Activated CD4-positive, alpha-beta T cell treated with anti-CD3 and anti-CD28 coated beads, Interleukin-2, amount 50 U/mL, for 48 hours (primary cell): ENCODE measurements around the gene GANAB.
"Not testable (repeated sequence)": the region's sequence is repeated elsewhere in the genome, so short reads cannot be mapped to it uniquely, and the experiment has no call there.

Experiments used
- DNase-seq, 2 experiments: peaks; one replicate each; pipeline ENCODE4 v3.0.0-alpha.2; 2020

Gene GANAB

GRCh38 chr11:62621027-62621566 is 25.3 kb downstream of the GANAB start:
- no peak for DNase-seq

DNA sequence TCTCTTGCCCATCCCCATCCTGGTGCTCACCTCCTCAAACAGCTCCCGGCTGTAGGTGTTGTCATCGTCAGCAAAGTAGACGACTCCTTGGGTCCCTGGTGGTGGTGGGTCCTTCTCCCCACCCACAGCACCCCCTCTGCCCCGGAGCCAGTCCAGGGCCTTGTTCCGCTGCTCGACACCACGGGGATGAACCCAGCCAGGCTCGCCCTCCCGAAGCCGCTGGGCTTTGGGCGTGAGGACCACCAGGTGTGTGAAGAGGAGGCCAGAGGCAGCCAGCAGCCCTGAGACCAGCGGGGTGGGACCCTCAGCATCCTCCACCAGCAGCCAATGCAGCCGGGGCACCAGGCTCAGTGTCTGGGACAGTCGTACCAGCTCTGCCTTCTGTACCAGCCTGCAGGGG is 29.5 kb downstream of the GANAB start:
- not testable (repeated sequence) for DNase-seq

GRCh38 chr11:62615521-62615920 is 30.9 kb downstream of the GANAB start:
- no peak for DNase-seq

DNA sequence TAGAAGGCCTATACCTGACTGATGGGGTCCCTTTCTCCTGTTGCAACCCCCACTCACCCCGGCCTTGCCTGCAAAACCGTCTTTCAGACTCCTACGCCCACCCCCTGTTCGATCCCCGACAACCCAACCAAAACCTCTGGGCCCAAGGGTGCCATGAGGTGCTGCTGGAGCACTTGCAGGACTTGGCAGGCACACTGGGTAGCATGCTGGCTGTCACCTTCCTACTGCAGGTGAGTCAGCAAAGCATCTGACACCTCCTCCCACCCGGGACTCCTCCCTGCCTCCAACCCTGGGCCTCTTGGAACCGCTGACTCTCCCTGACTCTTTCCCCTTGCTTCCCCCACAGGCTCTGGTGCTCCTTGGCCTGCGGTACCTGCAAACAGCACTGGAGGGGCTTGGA is 32.1 kb downstream of the GANAB start:
- peak; percentile 64 to 68 for DNase-seq

DNA sequence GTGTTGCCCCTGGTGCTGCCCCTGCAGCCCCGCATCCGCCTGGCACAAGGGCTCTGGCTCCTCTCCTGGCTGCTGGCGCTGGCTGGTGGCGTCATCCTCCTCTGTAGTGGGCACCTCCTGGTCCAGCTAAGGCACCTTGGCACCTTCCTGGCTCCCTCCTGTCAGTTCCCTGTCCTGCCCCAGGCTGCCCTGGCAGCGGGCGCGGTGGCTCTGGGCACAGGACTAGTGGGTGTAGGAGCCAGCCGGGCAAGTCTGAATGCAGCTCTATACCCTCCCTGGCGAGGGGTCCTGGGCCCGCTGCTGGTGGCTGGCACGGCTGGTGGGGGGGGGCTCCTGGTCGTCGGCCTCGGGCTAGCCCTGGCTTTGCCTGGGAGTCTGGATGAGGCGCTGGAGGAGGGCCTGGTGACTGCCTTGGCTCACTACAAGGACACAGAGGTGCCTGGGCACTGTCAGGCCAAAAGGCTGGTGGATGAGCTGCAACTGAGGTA is 33.1 kb downstream of the GANAB start:
- no peak for DNase-seq

DNA sequence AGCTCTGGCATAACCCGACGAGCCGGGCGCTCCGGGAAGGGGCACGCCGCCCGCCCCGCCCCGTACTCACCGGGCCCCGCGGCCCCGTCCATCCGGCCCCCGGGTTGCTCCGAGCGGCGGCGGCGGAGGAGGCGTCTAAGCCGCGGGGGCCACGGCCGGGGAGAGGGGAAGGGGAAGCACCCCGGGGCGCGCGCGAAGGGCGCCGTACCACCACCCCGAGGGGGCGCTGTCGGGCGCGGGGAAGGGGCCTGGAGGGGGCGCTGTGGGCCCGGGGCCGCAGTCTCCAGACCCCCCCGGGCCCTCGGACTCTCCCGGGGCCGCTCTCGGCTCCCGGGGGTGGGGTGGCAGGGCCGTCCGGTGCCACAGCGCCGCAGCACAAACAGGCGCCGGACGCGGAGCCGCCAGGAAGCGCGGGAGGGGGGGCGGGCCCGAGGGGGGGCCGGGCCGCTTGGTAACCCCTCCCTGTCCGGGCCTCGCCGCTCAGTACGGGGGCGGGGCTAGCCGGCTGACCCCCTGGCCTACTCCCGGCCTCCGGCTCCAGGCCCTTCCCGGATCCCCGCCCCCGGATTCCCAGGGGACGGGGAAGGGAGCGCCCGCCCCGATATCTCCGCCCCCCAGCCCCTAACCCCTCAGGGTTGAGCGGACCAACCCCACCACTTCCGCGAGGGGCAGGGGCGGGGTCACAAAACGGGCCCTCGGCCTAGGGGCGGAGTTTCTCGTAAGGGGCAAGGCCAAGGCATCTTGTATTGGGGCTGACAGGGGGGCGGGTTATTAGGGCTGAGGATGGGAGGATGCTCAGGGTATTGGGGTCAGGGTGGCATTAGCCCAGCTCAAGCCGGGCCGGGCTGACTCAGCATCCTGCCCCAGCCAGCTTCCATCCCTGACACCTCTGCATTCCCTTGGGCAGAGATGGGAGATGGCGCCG is 33.8 kb downstream of the GANAB start, which contains the start of the genes EML3 and ROM1:
EML3 (minus strand) TSS at position 410 of the 925 bp plus-strand sequence; CDS start at position 92, 318 bp downstream.
ROM1 (plus strand) TSS at position 892 of the 925 bp plus-strand sequence; CDS start at position 917, 25 bp downstream.
- peak; percentile 90 to 93 for DNase-seq

GRCh38 chr11:62611705-62612365 is 34.6 kb downstream of the GANAB start:
- peak; percentile 57 to 65 for DNase-seq

DNA sequence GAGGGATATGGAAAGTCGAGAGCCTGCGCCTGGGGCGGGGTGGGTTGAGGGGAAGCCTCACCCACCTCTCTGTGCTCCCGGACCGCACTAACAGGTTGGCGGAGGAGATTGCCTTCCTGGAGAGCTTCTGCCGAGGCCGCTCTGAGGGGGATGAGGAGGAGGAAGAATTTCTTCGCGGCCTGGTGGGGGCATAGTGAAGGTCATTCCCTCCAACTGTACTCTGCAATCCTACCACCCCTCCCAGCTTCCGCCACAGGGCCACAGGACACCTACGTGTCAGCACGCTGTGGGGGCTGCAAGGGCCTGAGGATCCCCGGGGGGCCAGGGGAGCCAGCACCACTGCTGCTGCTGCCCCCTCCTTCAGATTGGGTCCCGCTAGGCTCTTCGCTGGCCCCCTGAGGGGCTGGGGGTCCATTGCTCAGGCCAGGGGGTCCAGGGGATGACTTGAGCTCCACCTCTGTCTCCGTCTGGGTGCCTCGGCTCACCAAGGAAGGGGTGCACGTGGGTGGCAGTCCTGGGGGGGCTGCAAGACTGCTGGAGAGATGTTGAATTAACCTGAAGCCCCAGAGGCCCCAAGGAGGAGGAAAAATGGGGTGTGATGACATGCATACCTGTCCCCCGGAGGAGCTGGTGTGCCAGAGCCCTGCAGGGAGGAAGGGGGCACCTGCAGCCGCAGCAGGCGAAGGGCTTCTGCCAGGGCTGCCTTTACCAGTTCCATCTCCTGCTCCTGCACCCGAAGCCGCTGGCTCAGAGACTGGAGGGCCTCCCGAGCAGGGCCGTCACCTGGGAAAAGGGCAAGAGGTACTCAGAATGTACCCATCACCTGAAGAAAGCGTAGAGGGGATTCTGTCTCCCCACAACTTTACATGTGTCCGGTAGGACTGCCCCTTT is 35.4 kb downstream of the GANAB start:
- no peak for DNase-seq

DNA sequence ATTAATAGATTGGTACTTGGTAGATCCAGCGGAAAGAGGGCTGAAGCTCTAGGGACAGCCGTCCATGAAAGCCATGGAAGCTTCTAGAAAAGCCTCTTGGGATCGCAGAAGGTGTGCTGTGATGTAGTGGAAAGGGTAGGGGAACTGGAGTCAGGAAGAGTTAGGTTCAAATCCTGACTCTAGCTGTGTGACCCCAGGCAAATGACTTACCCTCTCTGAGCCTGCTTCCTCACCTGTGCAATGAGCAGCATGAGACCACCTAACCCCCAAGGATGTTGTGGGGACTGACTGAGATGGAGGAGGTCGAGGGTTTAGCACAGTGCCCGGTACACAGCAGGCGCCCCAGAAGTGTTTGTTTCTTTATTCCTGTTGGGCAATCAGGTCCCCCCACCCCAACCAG is 36.0 kb downstream of the GANAB start:
- no peak for DNase-seq

DNA sequence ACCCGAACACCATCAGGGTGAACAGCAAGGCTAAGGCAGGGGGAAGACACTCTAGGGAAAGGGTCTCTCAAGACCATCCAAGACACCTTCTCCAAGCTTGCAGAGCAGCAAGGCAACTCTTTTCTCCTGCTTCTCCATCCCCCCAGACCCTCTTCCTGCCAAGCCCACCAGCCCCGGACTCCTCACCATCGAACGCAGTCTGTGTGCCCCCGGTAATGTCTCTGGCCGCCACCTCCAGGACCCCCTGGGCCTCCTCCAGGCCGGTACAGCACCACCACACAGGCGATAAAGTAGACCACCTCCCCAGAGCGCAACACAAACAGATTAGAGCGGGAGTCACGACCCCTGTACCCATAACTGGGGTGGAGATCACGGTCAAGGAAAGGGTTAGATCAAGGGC is 37.6 kb downstream of the GANAB start:
- no peak for DNase-seq

DNA sequence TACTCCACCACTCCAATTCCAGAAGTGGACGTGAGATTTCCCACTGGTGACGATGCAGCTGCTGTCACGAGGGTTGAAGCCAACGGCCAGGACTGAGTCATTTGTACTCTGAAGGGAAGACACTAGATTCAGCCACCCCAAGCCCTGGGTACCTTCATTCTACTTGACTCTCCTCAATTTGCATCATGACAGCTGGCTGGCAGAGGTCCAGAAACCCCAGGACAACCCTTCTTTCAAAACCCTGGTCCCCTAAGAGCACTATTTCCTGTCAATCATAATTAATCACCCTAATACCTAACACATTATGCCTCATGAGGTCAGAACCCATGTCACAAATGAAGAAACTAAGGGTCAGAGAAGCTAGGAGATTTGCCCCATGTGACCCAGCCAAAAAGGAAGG is 38.7 kb downstream of the GANAB start:
- DNase-seq, result no peak

DNA sequence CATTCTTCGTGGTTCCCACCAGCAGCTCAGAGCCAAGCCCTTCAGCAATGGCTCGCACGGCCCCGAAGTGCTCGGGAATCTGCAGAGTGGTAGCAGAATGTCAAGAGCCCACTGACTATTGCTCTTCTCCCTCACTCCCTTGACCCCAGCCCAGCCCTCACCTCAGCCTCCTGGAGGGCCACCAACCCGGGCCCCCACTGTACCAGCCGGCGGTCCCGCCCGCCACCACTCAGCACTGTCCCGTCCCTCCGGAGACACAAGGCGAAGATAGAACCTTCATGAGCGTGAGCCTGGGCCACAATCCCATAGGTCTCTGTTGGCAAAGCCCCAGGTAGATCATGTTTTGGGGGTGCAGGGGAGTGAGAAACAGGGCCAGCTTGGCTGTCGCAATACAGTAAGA is 40.5 kb downstream of the GANAB start:
- DNase-seq, result no peak

DNA sequence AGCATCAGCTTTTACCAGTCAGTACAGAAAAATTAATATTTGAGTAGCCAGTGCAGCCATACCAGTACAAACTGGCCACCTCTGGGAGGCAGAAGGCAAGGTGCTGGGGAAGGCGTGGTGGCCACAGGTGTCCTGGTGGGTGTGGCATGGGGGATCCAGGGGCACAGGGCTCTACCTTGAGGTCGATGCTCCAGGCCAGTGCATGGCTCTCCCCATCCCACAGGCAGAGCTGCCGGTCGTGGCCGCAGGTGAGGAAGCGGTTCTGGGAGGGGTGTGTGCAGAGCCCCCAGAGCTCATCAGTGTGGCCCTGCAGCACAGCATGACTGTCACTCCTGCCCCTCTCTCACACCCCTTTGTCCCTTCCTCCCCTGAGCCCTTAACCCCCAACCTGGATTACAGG is 40.9 kb downstream of the GANAB start:
- DNase-seq, result no peak

- no peak for DNase-seq
Measured at GRCh38 chr11:62604460-62605120, 41.8 kb downstream of the GANAB start.

DNA sequence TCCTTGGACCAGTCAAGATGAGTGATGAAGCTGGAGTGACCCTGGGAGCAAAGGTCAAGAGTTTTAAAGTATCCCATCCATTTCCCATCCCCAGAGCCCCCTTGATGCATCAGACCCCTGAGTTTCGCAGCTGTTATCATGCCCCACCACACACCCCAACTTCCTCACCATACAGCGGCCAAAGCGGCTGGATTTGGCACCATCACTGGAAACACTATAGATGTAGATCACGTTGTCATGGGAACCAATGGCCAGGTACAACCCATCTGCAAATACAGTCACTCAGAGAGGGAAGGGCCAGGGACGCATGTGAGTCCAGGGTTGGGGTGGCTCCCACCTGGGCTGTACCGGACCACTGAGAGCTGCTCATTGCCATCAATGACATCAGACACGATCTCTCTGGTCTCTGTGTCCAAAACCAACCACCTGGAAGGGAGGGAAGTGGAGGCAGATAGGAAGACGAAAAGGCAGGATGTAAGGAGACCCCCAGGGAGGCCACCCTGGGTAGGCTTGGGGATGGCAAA is 42.6 kb downstream of the GANAB start:
- no peak for DNase-seq

DNA sequence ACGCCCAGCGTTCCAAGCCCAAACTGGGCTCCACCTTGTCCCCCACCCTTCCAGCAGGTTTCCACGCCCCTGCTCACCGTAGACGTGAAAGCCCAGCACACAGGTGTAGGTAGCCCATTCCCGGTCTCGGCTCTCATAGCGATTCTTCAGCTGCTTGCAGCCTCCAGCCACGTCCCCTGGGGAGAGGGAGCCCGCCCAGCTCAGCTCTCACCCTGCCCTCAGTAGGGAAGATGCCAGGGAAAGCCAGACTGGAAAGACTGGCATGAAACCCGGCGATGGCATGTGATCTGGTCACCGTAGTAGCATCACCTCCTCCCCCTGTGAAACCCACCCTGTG is 43.4 kb downstream of the GANAB start:
- DNase-seq, result no peak

DNA sequence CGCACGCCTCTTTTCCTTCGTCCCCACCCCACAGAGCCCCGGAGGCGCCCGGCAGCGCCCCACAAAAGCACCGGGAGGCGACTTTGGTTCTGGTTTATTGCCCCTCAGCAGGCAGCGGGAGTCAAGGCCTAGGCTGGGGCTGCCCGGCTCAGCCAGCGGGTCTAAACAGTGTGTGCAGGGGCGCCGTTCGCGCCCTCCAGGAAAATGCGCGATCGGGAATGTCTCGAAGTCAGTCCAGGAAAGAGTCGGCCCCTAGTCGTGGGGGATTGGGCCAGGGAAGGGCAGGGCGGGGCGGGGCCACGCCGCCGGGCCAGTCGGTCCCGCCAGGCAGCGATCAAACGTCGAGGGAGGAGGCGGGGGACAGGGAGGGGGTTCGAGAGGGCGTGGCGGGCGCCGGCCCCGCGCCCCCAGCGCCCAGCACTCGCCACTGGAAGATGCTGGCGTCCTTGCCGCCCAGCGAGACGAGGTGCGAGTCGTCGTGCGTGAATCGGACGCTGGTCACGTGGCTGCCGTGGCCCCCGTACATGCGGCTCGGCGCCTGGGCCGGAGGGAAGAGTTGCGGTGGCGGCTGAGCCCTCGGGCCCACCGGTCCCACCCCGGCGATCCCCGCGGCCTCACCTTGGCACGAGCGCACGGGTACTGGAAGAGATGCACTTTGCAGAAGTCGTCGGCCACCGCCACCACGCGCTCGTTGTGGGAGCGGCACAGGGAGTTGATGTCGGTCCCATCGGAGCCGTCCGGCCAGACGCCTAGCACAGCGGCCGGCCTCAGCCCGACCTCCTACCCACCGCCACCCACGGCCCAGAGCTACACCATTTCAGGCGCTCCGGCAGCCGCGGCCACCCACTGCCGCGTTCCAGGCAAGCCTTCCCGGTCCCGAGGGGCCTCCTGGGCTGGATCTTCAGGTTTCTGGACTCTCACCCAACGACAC is 44.0 kb downstream of the GANAB start:
- peak in 1 of 2 experiments; percentile 56 for DNase-seq

- DNase-seq, result peak; percentile 100
Measured at GRCh38 chr11:62601372-62602140, 44.9 kb downstream of the GANAB start, which contains the start of gene MTA2. Gene MTA2 (minus strand): TSS chr11:62601865. CDS start chr11:62601450, 415 bp downstream.

- DNase-seq, result peak; percentile 55 to 62
Measured at GRCh38 chr11:62601122-62601371, 45.4 kb downstream of the GANAB start.
